SK-N-MC (cell line): Measurements from ENCODE around the gene SMIM26.

Experiments
- FOXP2 ChIP-seq: optimal IDR thresholded peaks from 2 replicates; pipeline ENCODE3; 2011; ENCODE audit warnings: mild to moderate bottlenecking, moderate library complexity; ENCODE audit not compliant: insufficient read depth; ENCODE audit errors: extremely low read length, control extremely low read depth
- POLR2AphosphoS5 ChIP-seq: IDR thresholded peaks from 2 replicates; pipeline ENCODE4 v1.6.1; 2012; ENCODE audit warnings: mild to moderate bottlenecking, low read depth, low read length, borderline replicate concordance

DNA sequence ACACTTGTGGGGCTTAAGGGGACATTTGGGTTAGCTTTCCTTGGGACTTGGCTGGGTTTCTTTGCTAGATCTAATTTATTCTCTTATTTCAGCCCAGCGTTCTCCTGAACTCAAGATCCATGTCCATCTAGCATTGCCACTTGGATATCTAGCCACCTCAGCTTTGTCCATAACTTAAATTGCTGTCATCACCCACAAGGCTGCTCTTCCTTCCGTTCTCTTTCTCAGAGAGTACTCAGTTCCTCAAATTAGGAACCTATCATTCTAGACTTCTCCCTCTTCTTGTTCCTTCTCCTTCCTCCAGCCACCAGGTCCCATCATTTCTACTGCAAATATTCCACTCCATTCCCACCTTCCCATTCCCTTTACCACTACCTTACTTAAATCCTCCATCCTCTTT is 4.3 kb downstream of the SMIM26 start:
- TF ChIP-seq FOXP2 = no peak
- TF ChIP-seq POLR2AphosphoS5 = no peak
